IPS-18a (cell line): ENCODE data around the gene ELP4.
"Not testable (repeated sequence)": the region's sequence is repeated elsewhere in the genome, so short reads cannot be mapped to it uniquely, and the experiment has no call there.

ENCODE experiments used
- H3K27ac ChIP-seq: one replicate; pipeline ENCODE4 v1.5.1; 2013; ENCODE audit warnings: low read length
- H3K27me3 ChIP-seq: one replicate; pipeline ENCODE4 v1.6.1; 2013; ENCODE audit warnings: mild to moderate bottlenecking, low read length; ENCODE audit not compliant: control insufficient read depth, insufficient read depth
- H3K36me3 ChIP-seq: one replicate; pipeline ENCODE4 v1.6.1; 2013; ENCODE audit warnings: low read depth, low read length; ENCODE audit not compliant: control insufficient read depth
- H3K4me1 ChIP-seq: one replicate; pipeline ENCODE4 v1.6.1; 2013; ENCODE audit warnings: low read depth, low read length; ENCODE audit not compliant: control insufficient read depth
- H3K4me3 ChIP-seq: one replicate; pipeline ENCODE4 v1.5.1; 2013; ENCODE audit warnings: low read length
- H3K9ac ChIP-seq: one replicate; pipeline ENCODE4 v1.6.1; 2013; ENCODE audit warnings: mild to moderate bottlenecking, low read length, moderate library complexity
- H3K9me3 ChIP-seq: one replicate; pipeline ENCODE4 v1.6.1; 2013; ENCODE audit warnings: low read depth, low read length; ENCODE audit not compliant: control insufficient read depth

Gene ELP4

DNA sequence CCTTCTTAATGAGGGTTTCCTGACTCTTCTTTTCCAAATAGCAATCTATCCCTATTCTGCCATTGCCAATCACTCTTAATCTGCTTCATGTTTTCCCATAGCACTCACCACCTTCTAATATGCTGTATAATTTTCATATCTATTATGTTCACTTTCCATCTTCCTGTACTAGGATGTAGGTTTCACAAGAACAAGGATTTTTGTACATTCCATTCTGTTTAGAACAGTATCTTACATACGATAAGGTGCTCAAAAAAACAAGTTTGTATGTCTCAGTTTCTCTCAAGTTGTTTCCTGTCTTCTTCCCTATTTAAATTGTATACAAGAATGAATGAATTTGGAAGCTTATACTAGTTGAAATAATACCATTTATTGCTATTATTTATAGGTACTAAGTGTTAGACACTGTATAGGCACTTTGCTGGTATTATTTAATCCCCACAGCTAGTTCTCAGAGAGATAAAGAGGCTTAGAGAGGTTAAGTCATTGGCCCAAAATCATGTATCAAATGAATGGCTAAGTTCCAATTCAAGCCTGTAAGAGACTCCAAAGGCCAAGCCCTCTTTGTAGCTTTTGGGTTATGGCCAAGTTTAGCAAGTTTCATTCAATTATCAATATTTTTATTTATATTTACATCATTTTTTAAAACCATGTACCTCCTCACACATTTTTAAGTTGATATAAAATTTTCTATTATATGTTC, 166.9 kb downstream of the ELP4 start:
- H3K4me3 ChIP-seq = no peak overlapping the region
- no peaks in the 10 kb centered on the region for H3K27me3 ChIP-seq
- no peak overlapping the region for H3K9ac ChIP-seq
- H3K27ac ChIP-seq = no peak overlapping the region
- H3K9me3 ChIP-seq = no peaks in the 10 kb centered on the region
- H3K4me1 ChIP-seq = no peaks in the 10 kb centered on the region
- H3K36me3 ChIP-seq = no peaks in the 10 kb centered on the region

DNA sequence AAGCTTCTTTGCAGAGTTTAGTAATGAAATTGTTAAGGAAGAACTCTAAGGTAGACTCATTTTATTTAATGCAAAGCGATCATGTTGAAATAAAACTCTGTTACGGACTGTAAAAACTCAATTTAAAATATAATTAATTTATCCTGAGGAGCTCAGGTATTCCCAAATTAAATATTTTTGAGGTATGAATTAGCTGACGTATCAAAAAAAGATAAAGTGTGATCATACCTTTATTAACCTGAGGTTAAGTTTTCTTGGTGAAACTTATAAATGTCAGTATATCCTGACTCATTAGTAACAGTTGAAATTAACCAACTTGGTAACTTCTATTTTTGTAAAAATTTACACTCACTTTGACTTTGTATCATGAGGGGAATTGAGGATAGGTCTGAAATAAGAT, 171.2 kb downstream of the ELP4 start:
- no peaks in the 10 kb centered on the region for H3K27me3 ChIP-seq
- no peak overlapping the region for H3K9ac ChIP-seq
- H3K4me1 ChIP-seq = peaks cover 6% of the 10 kb centered on the region
- H3K27ac ChIP-seq = no peak overlapping the region
- H3K36me3 ChIP-seq = no peaks in the 10 kb centered on the region
- no peaks in the 10 kb centered on the region for H3K9me3 ChIP-seq
- H3K4me3 ChIP-seq = no peak overlapping the region

DNA sequence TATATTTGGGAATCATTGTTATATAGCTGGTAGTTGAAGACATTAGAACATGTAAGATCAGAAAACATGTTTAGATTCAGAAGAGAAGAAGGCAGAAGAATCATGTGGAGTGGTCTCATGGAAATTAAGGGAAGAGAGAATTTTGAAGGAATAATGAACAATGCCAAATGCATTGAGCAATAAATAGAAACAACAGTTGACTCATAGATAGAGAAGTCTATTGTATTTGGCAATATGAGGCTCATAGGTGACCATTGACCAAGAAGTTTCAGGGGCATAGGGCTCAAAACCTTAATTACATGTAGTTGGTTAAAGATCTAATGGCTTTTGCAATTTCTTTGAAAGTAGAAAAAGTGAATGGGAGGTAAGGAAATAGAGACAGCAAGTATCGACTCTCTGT, 177.7 kb downstream of the ELP4 start:
- H3K27me3 ChIP-seq = no peaks in the 10 kb centered on the region
- no peak overlapping the region for H3K9ac ChIP-seq
- H3K36me3 ChIP-seq = no peaks in the 10 kb centered on the region
- H3K4me3 ChIP-seq = no peak overlapping the region
- peaks cover 2% of the 10 kb centered on the region for H3K4me1 ChIP-seq
- H3K27ac ChIP-seq = no peak overlapping the region
- no peaks in the 10 kb centered on the region for H3K9me3 ChIP-seq

DNA sequence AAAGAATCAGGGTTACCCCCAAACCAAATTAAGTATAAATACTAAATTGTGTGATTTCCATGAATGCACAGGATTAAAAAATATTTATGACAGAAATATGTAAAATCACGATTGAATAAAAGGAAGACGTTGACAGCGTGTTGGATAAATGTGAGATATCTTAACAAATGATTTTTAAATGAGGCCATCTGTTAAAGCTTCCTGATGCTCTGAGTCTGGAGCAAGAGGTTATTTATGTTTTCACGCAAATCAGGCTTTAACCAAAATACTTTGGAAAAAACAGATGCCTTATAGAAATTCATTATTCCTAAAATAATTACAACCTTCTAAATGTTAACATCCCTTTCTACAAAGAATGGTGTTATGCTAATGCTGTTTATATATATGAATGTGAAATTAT, 178.3 kb downstream of the ELP4 start:
- Histone ChIP-seq H3K4me1 (no peaks in the 10 kb centered on the region), H3K36me3 (no peaks in the 10 kb centered on the region), H3K27me3 (no peaks in the 10 kb centered on the region), H3K4me3 (no peak overlapping the region), H3K27ac (no peak overlapping the region), H3K9me3 (no peaks in the 10 kb centered on the region), H3K9ac (no peak overlapping the region)

DNA sequence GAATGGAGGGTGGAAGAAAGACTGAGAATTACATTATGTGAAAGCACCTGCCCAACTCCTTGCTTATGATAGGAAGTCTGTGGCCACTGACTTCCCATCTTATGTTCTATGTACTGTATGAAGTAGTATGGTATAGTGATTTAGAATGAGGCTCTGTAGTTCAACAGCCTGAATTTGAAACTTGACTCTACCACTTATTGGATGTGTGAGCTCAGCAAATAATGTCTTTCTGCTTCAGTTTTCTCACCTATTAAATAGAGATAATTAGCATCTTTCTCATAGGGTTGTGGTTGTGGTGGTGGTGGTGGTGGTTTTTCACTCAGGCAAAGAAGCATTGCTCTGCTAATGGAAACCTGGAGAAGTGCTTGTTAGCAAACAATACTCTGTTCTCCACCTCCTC, 180.0 kb downstream of the ELP4 start:
- Histone ChIP-seq H3K27me3 (no peaks in the 10 kb centered on the region), H3K9me3 (no peaks in the 10 kb centered on the region), H3K36me3 (no peaks in the 10 kb centered on the region)

DNA sequence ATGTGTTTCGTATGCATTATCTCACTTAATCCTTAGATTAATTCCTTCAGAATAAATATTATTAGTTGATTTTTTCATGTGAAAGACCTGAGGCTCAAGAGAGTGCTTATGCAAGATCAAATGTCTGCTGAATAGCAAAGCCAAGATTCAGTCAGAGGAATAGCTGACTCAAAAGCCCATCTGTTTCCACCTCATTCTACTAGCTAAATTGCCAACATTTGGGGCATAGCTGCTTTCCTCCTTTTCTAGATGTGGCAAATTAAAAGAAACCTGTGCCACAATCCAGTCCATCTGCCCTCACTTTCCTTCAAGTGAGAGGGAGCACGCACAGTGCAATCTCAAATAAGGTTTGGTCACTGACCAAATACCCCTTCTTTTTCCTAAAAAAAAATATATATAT, 180.5 kb downstream of the ELP4 start:
- no peaks in the 10 kb centered on the region for H3K9me3 ChIP-seq
- H3K4me3 ChIP-seq = no peak overlapping the region
- H3K9ac ChIP-seq = no peak overlapping the region
- no peaks in the 10 kb centered on the region for H3K36me3 ChIP-seq
- H3K27me3 ChIP-seq = no peaks in the 10 kb centered on the region
- H3K27ac ChIP-seq = no peak overlapping the region
- no peaks in the 10 kb centered on the region for H3K4me1 ChIP-seq

More for the DNA sequence above, 180.0 kb downstream of the ELP4 start:
- no peak overlapping the region for H3K9ac ChIP-seq
- H3K4me3 ChIP-seq = no peak overlapping the region
- H3K27ac ChIP-seq = no peak overlapping the region
- H3K4me1 ChIP-seq = no peaks in the 10 kb centered on the region

DNA sequence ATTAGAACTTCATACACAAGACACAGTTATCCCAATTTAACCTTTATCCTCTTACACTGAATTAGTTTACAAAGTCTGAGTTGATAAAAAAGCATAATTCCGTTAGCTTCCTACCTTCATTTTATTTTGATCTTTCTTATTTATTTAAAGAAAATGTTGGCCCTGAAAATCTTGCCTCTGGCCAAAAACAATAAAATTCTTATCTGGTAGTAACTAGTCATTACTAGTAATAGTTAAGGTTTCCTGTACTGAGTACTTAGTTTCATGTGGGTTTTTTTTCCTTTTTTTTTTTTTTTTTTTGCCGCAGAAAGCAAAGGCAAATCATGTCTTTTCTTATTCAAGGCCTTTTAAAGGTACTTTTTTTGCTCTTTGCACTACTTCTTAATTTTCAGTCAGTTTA, 180.9 kb downstream of the ELP4 start:
- Histone ChIP-seq H3K4me3 (no peak overlapping the region), H3K9me3 (no peaks in the 10 kb centered on the region), H3K36me3 (no peaks in the 10 kb centered on the region), H3K27ac (no peak overlapping the region), H3K9ac (no peak overlapping the region), H3K4me1 (no peaks in the 10 kb centered on the region), H3K27me3 (no peaks in the 10 kb centered on the region)

DNA sequence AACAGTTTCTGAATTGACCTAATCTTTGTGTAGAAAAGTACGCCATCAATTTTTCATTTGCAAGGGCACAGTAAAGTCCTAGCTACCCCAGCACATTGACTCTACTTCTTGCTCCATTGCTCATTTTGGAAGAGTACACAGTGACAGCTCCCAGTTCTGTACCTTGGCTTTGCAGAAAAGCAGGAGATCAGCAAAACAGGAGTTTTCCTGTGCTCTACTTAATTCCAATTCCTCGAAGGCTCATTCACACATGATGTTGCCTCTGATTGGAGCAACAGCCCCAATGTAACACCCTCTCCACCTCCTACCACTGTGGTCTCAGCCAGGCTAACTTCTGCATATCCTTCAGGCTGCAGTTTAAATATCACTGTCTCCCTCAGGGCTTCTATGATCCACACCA, 182.9 kb downstream of the ELP4 start:
- Histone ChIP-seq H3K27ac (no peak overlapping the region), H3K9me3 (no peaks in the 10 kb centered on the region), H3K36me3 (no peaks in the 10 kb centered on the region), H3K4me1 (no peaks in the 10 kb centered on the region), H3K9ac (no peak overlapping the region), H3K27me3 (no peaks in the 10 kb centered on the region), H3K4me3 (no peak overlapping the region)

DNA sequence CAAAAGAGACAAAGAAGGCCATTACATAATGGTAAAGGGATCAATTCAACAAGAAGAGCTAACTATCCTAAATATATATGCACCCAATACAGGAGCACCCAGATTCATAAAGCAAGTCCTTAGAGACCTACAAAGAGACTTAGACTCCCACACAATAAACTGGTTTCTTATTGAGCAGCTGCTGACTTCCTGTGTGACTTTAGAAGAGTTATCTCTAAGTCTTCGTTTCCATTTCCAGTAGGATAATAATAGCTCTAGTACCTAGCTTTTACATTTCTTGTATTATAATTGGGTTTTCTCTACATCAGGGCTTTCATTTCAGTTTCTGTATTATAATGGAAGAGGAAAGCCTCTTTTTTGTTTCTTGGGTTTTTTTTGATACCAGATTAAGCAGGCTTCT, 187.5 kb downstream of the ELP4 start:
- not testable (repeated sequence) for H3K4me3 ChIP-seq, H3K9me3 ChIP-seq, H3K27me3 ChIP-seq, H3K36me3 ChIP-seq, H3K9ac ChIP-seq, H3K27ac ChIP-seq, H3K4me1 ChIP-seq

DNA sequence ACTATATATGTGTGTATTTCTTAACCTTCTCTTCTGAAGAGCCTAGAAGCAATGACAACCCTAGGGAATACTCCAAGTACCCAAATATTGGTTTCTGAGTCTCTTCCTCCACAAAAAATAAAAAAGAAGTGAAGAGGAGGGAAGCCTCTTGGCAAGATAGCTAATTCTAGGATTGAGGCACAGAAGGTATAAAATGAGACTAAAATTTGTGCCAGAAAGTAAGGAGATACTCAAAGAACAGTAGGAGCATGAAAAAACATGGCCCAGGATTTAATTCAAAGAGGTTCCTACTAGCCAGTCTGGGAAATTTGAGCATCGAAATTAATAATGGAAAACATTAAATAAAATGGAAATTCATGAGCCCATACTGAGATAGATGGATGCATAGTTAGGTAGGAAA, 189.5 kb downstream of the ELP4 start:
- no peak overlapping the region for H3K9ac ChIP-seq
- no peaks in the 10 kb centered on the region for H3K9me3 ChIP-seq
- H3K36me3 ChIP-seq = no peaks in the 10 kb centered on the region
- H3K4me3 ChIP-seq = no peak overlapping the region
- H3K4me1 ChIP-seq = no peaks in the 10 kb centered on the region
- no peaks in the 10 kb centered on the region for H3K27me3 ChIP-seq
- no peak overlapping the region for H3K27ac ChIP-seq

DNA sequence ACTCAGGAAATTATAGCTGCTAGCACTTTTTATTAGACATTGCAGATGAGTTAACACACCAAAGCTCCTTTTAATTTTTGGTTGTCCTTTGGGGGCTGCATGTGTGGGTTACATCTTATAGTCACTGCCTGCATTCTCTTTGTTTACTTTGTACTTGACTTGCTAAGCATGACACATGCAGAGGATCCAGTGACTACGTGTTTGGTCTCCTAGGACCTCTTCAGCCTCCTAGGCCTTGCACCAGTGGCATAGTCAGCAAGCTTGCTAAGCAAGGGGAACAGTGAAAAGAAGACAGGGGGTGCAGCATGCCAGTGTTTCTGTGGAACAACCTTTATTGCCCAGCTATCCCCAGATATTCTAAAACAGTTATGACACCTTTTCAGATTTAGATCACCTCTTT, 193.4 kb downstream of the ELP4 start:
- Histone ChIP-seq H3K27ac (no peak overlapping the region), H3K36me3 (no peaks in the 10 kb centered on the region), H3K27me3 (no peaks in the 10 kb centered on the region), H3K4me3 (no peak overlapping the region), H3K9me3 (no peaks in the 10 kb centered on the region), H3K4me1 (no peaks in the 10 kb centered on the region), H3K9ac (no peak overlapping the region)

DNA sequence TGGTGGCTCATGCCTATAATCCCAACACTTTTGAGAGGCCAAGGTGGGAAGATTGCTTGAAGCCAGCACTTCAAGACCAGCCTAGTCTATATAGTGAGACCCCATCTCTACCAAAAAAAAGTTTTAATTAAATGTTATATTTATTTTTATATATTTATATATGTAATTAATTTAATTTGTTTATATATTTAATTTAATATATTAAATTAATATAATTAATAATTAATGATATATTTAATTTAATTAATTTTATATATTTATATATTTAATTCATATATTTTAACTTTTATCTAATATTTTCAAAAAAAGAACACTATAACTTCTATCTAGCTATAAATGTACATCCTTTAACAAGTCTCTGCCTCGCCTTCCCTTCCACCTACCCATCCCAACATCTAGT, 196.8 kb downstream of the ELP4 start:
- Histone ChIP-seq H3K9me3 (no peaks in the 10 kb centered on the region), H3K27me3 (no peaks in the 10 kb centered on the region), H3K4me3 (no peak overlapping the region), H3K36me3 (no peaks in the 10 kb centered on the region), H3K9ac (no peak overlapping the region), H3K4me1 (no peaks in the 10 kb centered on the region), H3K27ac (no peak overlapping the region)
